Mesothelial cell of epicardium (in vitro differentiated cells): ENCODE data around the gene SUV39H1. TPM values are rescaled to one million over a fixed set of nuclear protein-coding genes. Genes with fewer than 3 reads are reported as not detected.

Source experiments
- DNase-seq, 2 experiments: peaks; one replicate each; pipeline ENCODE4 v3.0.0; 2021; ENCODE audit warnings: low spot score in 2 of 2; ENCODE audit not compliant: unreplicated experiment in 2 of 2
- H3K27ac Mint-ChIP-seq: 2 replicates; pipeline ENCODE4 v1.8.0; 2021; ENCODE audit warnings: mixed read lengths
- H3K27me3 Mint-ChIP-seq: 2 replicates; pipeline ENCODE4 v1.8.0; 2021; ENCODE audit warnings: low read depth, mixed read lengths
- H3K36me3 Mint-ChIP-seq: 2 replicates; pipeline ENCODE4 v1.8.0; 2021; ENCODE audit warnings: mixed read lengths
- H3K4me1 Mint-ChIP-seq: 2 replicates; pipeline ENCODE4 v1.8.0; 2021; ENCODE audit warnings: mixed read lengths
- H3K4me3 Mint-ChIP-seq: 2 replicates; pipeline ENCODE4 v1.8.0; 2021; ENCODE audit warnings: mild to moderate bottlenecking, moderate library complexity, mixed read lengths
- H3K9me3 Mint-ChIP-seq: 2 replicates; pipeline ENCODE4 v1.8.0; 2021; ENCODE audit warnings: mixed read lengths
- total RNA-seq: library from RNA; stranded (reverse); gene quantifications from 3 replicates; pipeline ENCODE4 v1.2.1, GENCODE V29; 2021
- TF ChIP-seq, protein P1 (sequence below): fragments of 200-600 bp; sonication (generic); IDR thresholded peaks from one replicate; pipeline ENCODE4 v1.5.0; 2021; ENCODE audit warnings: antibody characterized with exemption; ENCODE audit not compliant: unreplicated experiment

The SUV39H1 gene
- total RNA-seq, 1 donor from 2014 or later, result 5.3 TPM

DNA sequence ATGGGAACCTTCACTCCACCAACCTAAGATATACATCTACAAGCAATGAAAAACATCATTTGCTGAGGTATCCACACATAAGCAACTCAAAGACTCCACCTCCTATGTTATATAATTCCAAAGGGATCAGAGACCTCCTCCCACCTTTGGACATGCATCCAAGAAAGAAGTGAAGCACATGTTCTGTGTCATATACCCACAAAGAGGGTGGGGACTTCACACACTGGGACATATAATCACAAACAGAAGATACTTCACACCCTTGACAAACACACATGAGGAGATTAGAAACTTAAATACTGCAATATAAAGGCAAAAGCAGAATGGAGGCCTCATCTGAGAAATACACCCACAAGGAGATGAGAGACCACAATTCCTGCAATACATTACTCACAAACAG is 25.4 kb downstream of the SUV39H1 start:
- Mint-ChIP-seq H3K9me3 (peaks cover 20% of the 10 kb centered on the region), H3K4me1 (no peaks in the 10 kb centered on the region), H3K27me3 (no peaks in the 10 kb centered on the region), H3K4me3 (no peak overlapping the region), H3K27ac (no peak overlapping the region), H3K36me3 (peaks cover 2% of the 10 kb centered on the region)
- TF ChIP-seq, protein P1, sequence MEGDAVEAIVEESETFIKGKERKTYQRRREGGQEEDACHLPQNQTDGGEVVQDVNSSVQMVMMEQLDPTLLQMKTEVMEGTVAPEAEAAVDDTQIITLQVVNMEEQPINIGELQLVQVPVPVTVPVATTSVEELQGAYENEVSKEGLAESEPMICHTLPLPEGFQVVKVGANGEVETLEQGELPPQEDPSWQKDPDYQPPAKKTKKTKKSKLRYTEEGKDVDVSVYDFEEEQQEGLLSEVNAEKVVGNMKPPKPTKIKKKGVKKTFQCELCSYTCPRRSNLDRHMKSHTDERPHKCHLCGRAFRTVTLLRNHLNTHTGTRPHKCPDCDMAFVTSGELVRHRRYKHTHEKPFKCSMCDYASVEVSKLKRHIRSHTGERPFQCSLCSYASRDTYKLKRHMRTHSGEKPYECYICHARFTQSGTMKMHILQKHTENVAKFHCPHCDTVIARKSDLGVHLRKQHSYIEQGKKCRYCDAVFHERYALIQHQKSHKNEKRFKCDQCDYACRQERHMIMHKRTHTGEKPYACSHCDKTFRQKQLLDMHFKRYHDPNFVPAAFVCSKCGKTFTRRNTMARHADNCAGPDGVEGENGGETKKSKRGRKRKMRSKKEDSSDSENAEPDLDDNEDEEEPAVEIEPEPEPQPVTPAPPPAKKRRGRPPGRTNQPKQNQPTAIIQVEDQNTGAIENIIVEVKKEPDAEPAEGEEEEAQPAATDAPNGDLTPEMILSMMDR, result no peak
- no peak for DNase-seq

DNA sequence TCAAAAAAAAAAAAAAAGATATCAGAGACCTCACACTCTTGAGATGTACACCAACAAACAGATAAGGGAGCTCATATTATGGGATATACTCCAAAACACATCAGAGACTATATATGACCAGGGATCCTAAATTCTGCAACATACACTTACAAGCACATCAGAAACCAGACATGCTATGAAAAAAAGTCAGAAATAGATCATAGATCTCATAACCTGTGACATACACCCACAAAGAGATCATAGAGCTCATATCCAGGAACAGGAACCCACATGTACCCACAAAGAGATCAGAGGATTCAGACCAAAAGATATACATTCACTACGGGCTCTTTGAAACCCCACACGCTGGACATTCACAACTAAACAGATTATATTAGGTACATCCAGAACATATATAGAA is 30.1 kb downstream of the SUV39H1 start:
- Mint-ChIP-seq H3K36me3 (peaks cover 2% of the 10 kb centered on the region), H3K27me3 (no peaks in the 10 kb centered on the region), H3K27ac (no peak overlapping the region), H3K4me1 (no peaks in the 10 kb centered on the region), H3K4me3 (no peak overlapping the region), H3K9me3 (peaks cover 7% of the 10 kb centered on the region)
- DNase-seq, result no peak
- TF ChIP-seq, protein P1, result no peak

DNA sequence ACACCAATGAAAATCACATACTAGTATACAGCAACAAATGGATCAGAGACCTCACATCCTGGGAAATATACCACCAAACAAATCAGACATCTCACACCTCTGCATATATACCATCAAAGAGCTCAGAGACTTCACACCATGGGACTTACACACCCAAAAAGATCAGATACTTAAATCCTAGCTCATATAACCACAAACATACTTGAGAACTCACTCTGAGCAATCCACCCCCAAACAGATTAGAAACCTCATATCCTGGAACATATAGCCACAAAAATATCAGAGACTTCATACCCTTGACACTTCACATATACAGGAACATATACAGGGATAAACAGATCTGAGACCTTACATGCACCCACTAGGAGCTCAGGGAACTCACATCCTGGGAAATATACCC is 32.1 kb downstream of the SUV39H1 start:
- H3K9me3 Mint-ChIP-seq, result peaks cover 11% of the 10 kb centered on the region

DNA sequence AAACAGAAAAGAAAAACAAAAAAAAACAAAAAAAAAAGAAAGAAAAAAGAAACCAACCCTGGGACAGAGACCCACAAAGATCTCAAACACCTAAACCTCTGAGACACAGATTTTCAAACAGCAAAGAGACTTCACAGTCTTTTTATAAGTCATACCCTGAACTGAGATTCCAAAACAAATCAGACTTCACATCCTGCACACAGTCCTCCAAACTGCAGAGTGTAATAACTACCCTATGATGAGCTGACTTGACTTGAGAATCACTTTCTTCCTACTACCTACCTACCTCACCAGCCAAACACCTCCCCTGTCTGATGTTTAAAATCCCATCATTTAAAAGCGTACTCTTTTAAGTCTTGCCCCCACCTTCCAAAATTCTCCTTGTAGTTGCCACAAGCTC is 39.8 kb downstream of the SUV39H1 start:
- H3K27me3 Mint-ChIP-seq, result no peaks in the 10 kb centered on the region
- peaks cover 15% of the 10 kb centered on the region for H3K4me1 Mint-ChIP-seq
- TF ChIP-seq, protein P1, result no peak
- peaks cover 11% of the 10 kb centered on the region for H3K9me3 Mint-ChIP-seq
- H3K36me3 Mint-ChIP-seq, result no peaks in the 10 kb centered on the region
- H3K27ac Mint-ChIP-seq, result peak overlapping the region; percentile 31
- H3K4me3 Mint-ChIP-seq, result peak overlapping the region; percentile 83
- DNase-seq, result no peak

More for the DNA sequence above, 32.1 kb downstream of the SUV39H1 start:
- TF ChIP-seq, protein P1, result no peak
- no peak for DNase-seq
- Mint-ChIP-seq H3K4me3 (no peak overlapping the region), H3K27ac (no peak overlapping the region), H3K4me1 (no peaks in the 10 kb centered on the region), H3K36me3 (peaks cover 2% of the 10 kb centered on the region), H3K27me3 (no peaks in the 10 kb centered on the region)

DNA sequence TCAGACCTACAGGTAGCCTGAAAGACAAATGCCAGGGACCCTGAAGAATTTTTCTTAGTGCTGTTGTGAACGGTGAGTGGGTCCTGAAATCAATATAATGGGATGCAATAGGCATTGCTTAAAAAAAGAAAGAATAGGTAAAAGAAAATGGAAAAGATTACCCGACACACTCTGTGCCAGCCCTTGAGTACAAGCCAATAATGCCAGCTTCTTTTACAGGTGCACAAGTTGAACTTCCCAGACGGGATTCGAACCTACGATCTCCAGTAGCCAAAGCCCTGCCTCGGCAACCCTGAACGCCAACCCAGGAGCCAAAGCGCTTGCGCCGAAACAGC is 40.3 kb downstream of the SUV39H1 start:
- Mint-ChIP-seq H3K27me3 (no peaks in the 10 kb centered on the region), H3K27ac (peak overlapping the region; percentile 53), H3K9me3 (peaks cover 16% of the 10 kb centered on the region), H3K4me1 (peaks cover 15% of the 10 kb centered on the region), H3K36me3 (no peaks in the 10 kb centered on the region), H3K4me3 (peak overlapping the region; percentile 83)
- DNase-seq, result no peak
- TF ChIP-seq, protein P1, result no peak
